ENCODE data around the gene SLMAP.
A peak's percentile ranks its signal among the peaks of the same experiment; 100 is the strongest.

The SLMAP gene

DNA sequence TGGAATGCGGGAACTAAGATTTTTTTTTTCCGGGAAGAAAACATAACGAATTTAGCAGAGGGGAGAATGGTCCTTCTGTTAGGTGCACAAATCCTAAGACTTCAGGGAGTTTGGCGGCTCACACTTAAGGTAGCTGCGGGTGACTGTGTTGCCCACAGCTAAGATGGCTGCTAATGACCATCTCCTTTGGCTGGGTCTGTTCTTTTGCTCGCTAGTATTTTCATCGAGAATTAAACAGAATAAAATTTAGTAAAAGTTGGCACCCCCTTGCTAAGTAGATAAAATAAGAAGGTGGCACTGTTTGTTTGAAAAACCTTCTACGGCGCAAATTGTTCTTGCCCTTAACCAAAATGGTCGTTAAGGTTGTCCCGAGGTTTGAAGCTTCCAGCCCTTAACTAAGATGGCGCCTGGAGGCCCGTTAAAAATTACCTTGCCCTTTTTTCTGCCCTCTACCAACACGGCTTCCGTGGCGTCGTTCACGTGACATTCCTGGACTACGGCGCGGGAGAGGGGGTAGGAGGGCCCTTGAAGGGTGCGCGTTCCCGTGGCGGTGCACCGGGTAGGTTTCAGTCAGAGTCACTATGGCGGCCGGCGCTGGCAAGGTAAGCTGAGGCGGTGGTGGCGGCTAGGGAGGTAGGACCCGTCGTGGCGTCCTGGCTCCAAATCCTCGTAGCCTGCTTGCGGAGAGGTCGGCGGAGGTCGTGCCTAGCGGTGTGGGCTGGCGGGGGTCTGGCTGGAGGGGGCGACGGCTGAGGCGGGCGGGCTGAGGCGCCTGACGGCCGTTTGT lies at the start of gene SLMAP:
SLMAP (plus strand) TSS at position 569 of the 787 bp plus-strand sequence. CDS start 1,343 bp downstream, outside the sequence.
- peak; percentile 91 for DNase-seq (ENCODE audit: low read depth)

DNA sequence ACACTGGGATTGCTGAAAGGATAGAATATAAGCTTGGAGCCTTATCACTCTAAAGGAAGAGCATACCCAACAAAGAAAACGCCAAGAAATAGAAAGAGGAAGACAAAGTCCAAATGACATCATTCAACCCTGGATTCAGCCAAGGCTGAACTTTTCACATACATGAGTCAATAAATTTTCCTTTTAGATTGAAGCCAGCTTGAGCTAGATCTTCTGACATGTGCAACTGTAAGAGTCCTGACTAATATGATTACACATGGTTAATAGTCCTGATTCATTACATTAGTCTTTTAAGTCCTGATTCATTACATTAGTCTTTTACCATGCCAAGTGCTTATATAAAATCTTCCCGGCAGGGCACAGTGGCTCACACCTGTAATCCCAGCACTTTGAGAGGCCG lies 49.6 kb upstream of the SLMAP start:
- peak; percentile 85 for DNase-seq (ENCODE audit: low read depth)

DNA sequence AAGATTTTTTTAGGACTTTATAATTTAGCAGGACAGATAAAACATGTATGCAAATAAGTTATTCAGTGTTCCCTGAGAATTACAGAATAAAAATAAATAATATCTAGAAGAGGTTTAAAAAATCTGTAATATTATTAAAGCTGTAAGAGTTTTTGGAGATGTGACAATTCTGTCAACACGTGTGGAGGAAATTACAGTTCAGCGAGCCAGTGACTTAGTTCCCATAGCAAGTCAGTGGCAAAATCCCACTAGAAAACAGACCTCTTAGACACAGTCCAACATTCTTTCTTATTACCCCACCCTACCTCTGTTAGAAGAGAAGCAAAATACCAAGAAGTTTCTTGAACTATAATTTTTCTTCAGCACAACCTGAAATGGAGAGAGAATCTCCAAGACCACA lies 47.1 kb upstream of the SLMAP start:
- no peak for DNase-seq (ENCODE audit: low read depth)

- no peak for DNase-seq (ENCODE audit: low read depth)
These were observed 46.5 kb upstream of the SLMAP start for GRCh38 chr3:57709559-57709958.

DNA sequence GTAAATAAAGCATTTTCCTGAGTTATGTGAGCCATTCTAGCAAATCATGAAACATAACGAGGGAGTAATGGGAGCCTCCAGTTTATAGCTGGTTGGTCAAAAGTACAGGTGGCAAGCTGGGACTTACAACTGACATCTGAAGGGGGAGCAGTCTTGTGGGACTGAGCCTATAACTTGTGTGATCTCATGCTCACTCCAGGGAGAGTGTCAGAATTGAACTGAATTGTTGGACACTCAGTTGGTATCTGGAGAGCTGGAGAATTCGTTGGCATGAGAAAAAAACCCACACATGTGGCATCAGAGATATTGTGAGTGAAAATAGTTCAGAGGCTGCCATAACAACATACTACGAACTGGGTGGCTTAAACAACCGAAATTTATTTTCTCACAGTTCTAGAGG lies 40.4 kb upstream of the SLMAP start:
- DNase-seq (ENCODE audit: low read depth), result no peak

DNA sequence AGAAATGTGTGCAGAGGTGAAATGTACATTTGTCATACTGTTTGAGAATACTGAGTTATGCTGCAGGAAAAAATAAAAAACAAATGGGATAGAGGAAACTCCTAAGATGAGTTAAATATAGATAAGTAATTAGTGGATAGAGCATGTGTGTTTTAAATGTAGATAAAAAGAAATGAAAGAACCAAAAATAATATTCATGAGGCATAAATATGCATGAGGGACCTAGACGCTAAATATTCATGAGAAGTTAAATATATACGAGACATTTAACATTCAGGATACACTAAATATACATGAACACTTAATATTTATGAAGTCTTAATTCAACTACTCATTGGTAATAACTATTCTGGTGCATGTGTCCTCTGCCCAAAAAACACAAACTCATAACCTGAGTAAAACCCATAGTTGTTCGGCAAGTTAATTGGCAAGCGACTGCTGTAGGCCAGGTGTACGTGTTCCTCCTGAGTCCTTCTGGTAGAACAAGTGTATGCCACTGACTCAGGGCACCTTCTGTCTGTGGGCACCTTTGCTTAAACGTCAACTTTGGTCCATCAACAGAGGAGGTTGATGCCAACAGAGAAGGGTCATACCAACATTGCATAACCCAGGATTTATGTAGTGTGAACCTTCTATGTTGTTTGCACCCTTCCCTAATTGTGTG lies 38.8 kb upstream of the SLMAP start:
- no peak for DNase-seq (ENCODE audit: low read depth)

- DNase-seq (ENCODE audit: low read depth), result no peak
These were observed 38.0 kb upstream of the SLMAP start for GRCh38 chr3:57718118-57718517.

DNA sequence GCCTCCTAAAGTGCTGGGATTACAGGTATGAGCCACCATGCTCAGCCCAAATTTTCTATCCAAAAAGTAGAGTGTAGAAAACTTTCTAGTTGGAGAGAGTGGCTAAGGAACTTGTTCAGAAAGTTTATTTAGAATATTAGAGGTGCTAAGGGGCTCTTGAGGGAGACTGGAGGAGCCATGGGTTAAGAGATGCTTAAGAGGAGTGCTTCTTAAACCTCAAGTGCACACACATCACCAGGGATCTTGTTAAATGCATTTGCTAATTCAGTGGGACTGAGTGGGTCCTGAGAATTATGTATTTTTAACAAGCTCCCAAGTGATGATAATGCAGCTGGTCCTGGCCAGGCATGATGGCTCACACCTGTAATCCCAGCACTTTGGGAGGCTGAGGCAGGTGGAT lies 29.7 kb upstream of the SLMAP start:
- DNase-seq (ENCODE audit: low read depth), result no peak

DNA sequence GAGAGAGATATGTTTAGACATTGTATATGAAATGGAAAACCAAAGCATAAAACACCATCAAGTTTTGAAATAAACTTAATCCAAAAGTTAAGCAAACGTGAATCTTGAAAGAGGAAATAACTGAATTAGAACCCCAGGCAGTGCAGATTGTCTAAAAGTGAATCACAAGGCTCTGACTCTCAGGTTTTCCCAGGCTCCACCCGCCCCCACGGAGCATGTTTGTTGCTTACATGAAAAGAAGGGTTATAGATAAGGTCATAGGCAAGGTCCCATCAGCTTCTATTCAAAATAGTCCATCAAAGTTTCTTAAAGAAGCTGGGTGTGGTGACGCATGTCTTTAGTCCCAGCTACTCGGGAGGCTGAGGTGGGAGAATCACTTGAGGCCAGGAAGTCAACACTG lies 29.0 kb upstream of the SLMAP start:
- no peak for DNase-seq (ENCODE audit: low read depth)

DNA sequence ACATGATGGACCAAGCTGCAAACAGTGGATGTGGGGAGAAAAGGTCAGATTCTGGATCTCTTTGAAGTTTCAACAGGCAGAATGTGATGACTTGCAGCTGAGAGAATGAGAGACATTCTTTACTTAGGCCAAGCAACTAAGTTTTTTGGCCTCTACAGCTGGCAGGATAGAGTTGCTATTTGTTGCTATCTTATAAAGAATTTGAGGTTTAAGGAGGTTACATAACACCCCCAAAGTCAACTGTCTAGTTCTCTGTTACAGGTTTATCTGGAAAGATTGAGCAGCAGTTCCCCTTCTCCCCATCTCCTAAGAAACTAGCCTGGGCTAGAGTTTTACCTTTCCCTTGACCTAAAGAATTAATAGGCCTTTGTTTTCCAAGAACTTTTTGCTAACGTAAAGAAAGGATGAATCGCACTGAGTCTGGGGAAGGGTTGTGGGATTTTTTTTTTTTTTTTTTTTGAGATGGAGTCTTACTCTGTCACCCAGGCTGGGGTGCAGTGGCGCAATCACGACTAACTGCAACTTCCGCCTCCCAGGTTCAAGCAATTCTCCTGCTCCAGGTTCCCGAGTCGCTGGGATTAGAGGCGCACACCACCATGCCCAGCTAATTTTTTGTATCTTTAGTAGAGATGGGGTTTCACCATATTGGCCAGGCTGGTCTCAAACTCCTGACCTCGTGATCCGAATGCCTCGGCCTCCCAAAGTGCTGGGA lies 26.6 kb upstream of the SLMAP start:
- DNase-seq (ENCODE audit: low read depth), result no peak

- no peak for DNase-seq (ENCODE audit: low read depth)
These were observed 25.4 kb upstream of the SLMAP start for GRCh38 chr3:57730682-57731081.

GRCh38 chr3:57731311-57731710 lies 24.8 kb upstream of the SLMAP start:
- no peak for DNase-seq (ENCODE audit: low read depth)

GRCh38 chr3:57733790-57734189 lies 22.3 kb upstream of the SLMAP start:
- DNase-seq (ENCODE audit: low read depth), result no peak

GRCh38 chr3:57735405-57735804 lies 20.7 kb upstream of the SLMAP start:
- DNase-seq (ENCODE audit: low read depth), result no peak

- DNase-seq (ENCODE audit: low read depth), result no peak
These were observed 18.3 kb upstream of the SLMAP start for GRCh38 chr3:57737840-57738239.

- no peak for DNase-seq (ENCODE audit: low read depth)
These were observed 17.7 kb upstream of the SLMAP start for GRCh38 chr3:57738391-57738790.

GRCh38 chr3:57740027-57740426 lies 16.1 kb upstream of the SLMAP start:
- DNase-seq (ENCODE audit: low read depth), result no peak

GRCh38 chr3:57743496-57743895 lies 12.6 kb upstream of the SLMAP start:
- no peak for DNase-seq (ENCODE audit: low read depth)

- DNase-seq (ENCODE audit: low read depth), result no peak
These were observed 11.0 kb upstream of the SLMAP start for GRCh38 chr3:57745101-57745500.

- DNase-seq (ENCODE audit: low read depth), result no peak
These were observed 9.7 kb upstream of the SLMAP start for GRCh38 chr3:57746156-57747010.

DNA sequence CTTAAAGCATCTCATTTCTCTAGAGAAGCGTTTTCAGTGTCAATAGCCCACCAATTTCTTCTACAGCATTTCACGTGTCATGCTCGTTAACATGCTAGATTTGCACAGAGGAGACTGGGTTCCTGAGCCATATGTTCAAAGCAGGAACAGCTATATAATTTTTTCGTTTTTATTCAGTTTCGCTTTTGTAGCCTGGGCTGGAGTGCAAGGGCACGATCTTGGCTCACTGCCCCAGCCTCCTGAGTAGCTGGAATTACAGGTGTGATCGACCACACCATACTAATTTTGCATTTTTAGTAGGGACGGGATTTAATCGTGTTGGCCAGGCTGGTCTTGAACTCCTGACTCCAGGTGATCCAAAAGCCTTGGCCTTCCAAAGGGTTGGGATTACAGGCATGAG lies 6.6 kb upstream of the SLMAP start:
- DNase-seq (ENCODE audit: low read depth), result no peak

GRCh38 chr3:57752307-57752706 lies 3.8 kb upstream of the SLMAP start:
- no peak for DNase-seq (ENCODE audit: low read depth)

Data from HS-5 (cell line).